Ramos (cell line): ENCODE measurements around the gene ZNF219.

Source experiments
- in situ Hi-C: fragments of 300-500 bp; cut with MboI; formaldehyde crosslinking; loops from one replicate; pipeline ENCODE4 v1.14.3; 2022; ENCODE audit warnings: low sequenced_read_pairs; ENCODE audit not compliant: unreplicated experiment

Gene ZNF219

GRCh38 chr14:21102521-21103410 lies 4.3 kb upstream of the ZNF219 start:
- in situ Hi-C loops, result no loop called here

- in situ Hi-C loops, result no loop called here
Observed at GRCh38 chr14:21101802-21102413, 3.5 kb upstream of the ZNF219 start.

- in situ Hi-C loops, result no loop called here
Observed at GRCh38 chr14:21100931-21101330, 2.5 kb upstream of the ZNF219 start, which contains the start of gene TMEM253. TSS of gene TMEM253 (plus strand) at chr14:21101066. CDS start at chr14:21101344, 278 bp downstream.

- in situ Hi-C loops, result no loop called here
Observed at GRCh38 chr14:21099596-21099985, 1.1 kb upstream of the ZNF219 start.

GRCh38 chr14:21098892-21099595 lies 589 bp upstream of the ZNF219 start:
- in situ Hi-C loops, result no loop called here

- in situ Hi-C loops, result no loop called here
Observed at GRCh38 chr14:21097636-21098075, 799 bp downstream of the ZNF219 start.

GRCh38 chr14:21096978-21097635 lies 1.3 kb downstream of the ZNF219 start:
- in situ Hi-C loops, result no loop called here

- in situ Hi-C loops, result no loop called here
Observed at GRCh38 chr14:21096438-21096837, 2.0 kb downstream of the ZNF219 start.

- in situ Hi-C loops, result no loop called here
Observed at GRCh38 chr14:21095430-21096205, 2.8 kb downstream of the ZNF219 start.

- in situ Hi-C loops, result loop anchor here (5.0 kb wide), 1 partner anchor 82 kb away; no protein-coding TSS in a partner anchor
Observed at GRCh38 chr14:21093769-21094681, 4.4 kb downstream of the ZNF219 start.

- in situ Hi-C loops, result loop anchor here (5.0 kb wide), 1 partner anchor 81 kb away; no protein-coding TSS in a partner anchor
Observed at GRCh38 chr14:21093018-21093417, 5.4 kb downstream of the ZNF219 start.

- in situ Hi-C loops, result loop anchor here (5.0 kb wide), 1 partner anchor 80 kb away; no protein-coding TSS in a partner anchor
Observed at GRCh38 chr14:21092273-21093011, 6.0 kb downstream of the ZNF219 start.

- in situ Hi-C loops, result loop anchor here (5.0 kb wide), 1 partner anchor 80 kb away; no protein-coding TSS in a partner anchor
Observed at GRCh38 chr14:21091821-21092272, 6.6 kb downstream of the ZNF219 start.

- in situ Hi-C loops, result loop anchor here (5.0 kb wide), 1 partner anchor 79 kb away; no protein-coding TSS in a partner anchor
Observed at GRCh38 chr14:21090940-21091663, 7.4 kb downstream of the ZNF219 start.

- in situ Hi-C loops, result loop anchor here (5.0 kb wide), 1 partner anchor 78 kb away; no protein-coding TSS in a partner anchor
Observed at GRCh38 chr14:21090194-21090939, 8.1 kb downstream of the ZNF219 start.

GRCh38 chr14:21089877-21090193 lies 8.6 kb downstream of the ZNF219 start:
- in situ Hi-C loops, result loop anchor here (5.0 kb wide), 1 partner anchor 78 kb away; no protein-coding TSS in a partner anchor
